ENCODE data around the gene FAM161B. TPM values are rescaled to one million over a fixed set of nuclear protein-coding genes. Genes with fewer than 3 reads are reported as not detected.
"Not testable (repeated sequence)": the region's sequence is repeated elsewhere in the genome, so short reads cannot be mapped to it uniquely, and the experiment has no call there.

Gene FAM161B
- total RNA-seq, result 1.7 and 2.8 TPM in 2 replicates

GRCh38 chr14:73949752-73950734, at the start of gene FAM161B, which contains the start of gene COQ6:
TSS of gene FAM161B (minus strand) at chr14:73950094. CDS start at chr14:73950026, 68 bp downstream.
TSS of gene COQ6 (plus strand) at chr14:73950302. CDS start at chr14:73950333, 31 bp downstream.
- peak; percentile 97 to 98 for DNase-seq (ENCODE audit: low read depth in 2 of 2)

- DNase-seq (ENCODE audit: low read depth in 2 of 2), result no peak
Measured at GRCh38 chr14:73998726-73999125, 48.8 kb upstream of the FAM161B start.

- no peak for DNase-seq (ENCODE audit: low read depth in 2 of 2)
Measured at GRCh38 chr14:73997944-73998447, 48.1 kb upstream of the FAM161B start.

- DNase-seq (ENCODE audit: low read depth in 2 of 2), result no peak
Measured at GRCh38 chr14:73997108-73997943, 47.4 kb upstream of the FAM161B start.

GRCh38 chr14:73996731-73997107, 46.8 kb upstream of the FAM161B start:
- no peak for DNase-seq (ENCODE audit: low read depth in 2 of 2)

- no peak for DNase-seq (ENCODE audit: low read depth in 2 of 2)
Measured at GRCh38 chr14:73995977-73996378, 46.1 kb upstream of the FAM161B start.

GRCh38 chr14:73994926-73995325, 45.0 kb upstream of the FAM161B start:
- not testable (repeated sequence) for DNase-seq (ENCODE audit: low read depth in 2 of 2)

GRCh38 chr14:73991092-73991491, 41.2 kb upstream of the FAM161B start:
- no peak for DNase-seq (ENCODE audit: low read depth in 2 of 2)

GRCh38 chr14:73988656-73989055, 38.8 kb upstream of the FAM161B start:
- not testable (repeated sequence) for DNase-seq (ENCODE audit: low read depth in 2 of 2)

- no peak for DNase-seq (ENCODE audit: low read depth in 2 of 2)
Measured at GRCh38 chr14:73988065-73988464, 38.2 kb upstream of the FAM161B start.

- peak in 1 of 2 donors; percentile 2 for DNase-seq (ENCODE audit: low read depth in 2 of 2)
Measured at GRCh38 chr14:73977896-73978295, 28.0 kb upstream of the FAM161B start.

GRCh38 chr14:73976125-73976524, 26.2 kb upstream of the FAM161B start:
- DNase-seq (ENCODE audit: low read depth in 2 of 2), result no peak

- no peak for DNase-seq (ENCODE audit: low read depth in 2 of 2)
Measured at GRCh38 chr14:73973497-73973896, 23.6 kb upstream of the FAM161B start.

GRCh38 chr14:73968885-73969284, 19.0 kb upstream of the FAM161B start:
- DNase-seq (ENCODE audit: low read depth in 2 of 2), result no peak

- no peak for DNase-seq (ENCODE audit: low read depth in 2 of 2)
Measured at GRCh38 chr14:73965216-73965615, 15.3 kb upstream of the FAM161B start.

- DNase-seq (ENCODE audit: low read depth in 2 of 2), result no peak
Measured at GRCh38 chr14:73961192-73961591, 11.3 kb upstream of the FAM161B start.

- no peak for DNase-seq (ENCODE audit: low read depth in 2 of 2)
Measured at GRCh38 chr14:73958591-73958990, 8.7 kb upstream of the FAM161B start.

- DNase-seq (ENCODE audit: low read depth in 2 of 2), result no peak
Measured at GRCh38 chr14:73955674-73956073, 5.8 kb upstream of the FAM161B start.

- DNase-seq (ENCODE audit: low read depth in 2 of 2), result no peak
Measured at GRCh38 chr14:73953731-73954130, 3.8 kb upstream of the FAM161B start.

- DNase-seq (ENCODE audit: low read depth in 2 of 2), result no peak
Measured at GRCh38 chr14:73945159-73945670, 4.7 kb downstream of the FAM161B start.

- peak in 1 of 2 donors; percentile 14 for DNase-seq (ENCODE audit: low read depth in 2 of 2)
Measured at GRCh38 chr14:73944432-73945158, 5.3 kb downstream of the FAM161B start.

All from lung microvascular endothelial cell (primary cell).